SK-N-SH (cell line): ENCODE results near the gene ARTN. TPM values are rescaled to one million over a fixed set of nuclear protein-coding genes. Genes with fewer than 3 reads are reported as not detected.

Source experiments
- CTCF ChIA-PET: fragments of 300-600, 350-600 bp; formaldehyde crosslinking; extraction: SDS; loops from one replicate; lab custom pipeline; 2021; lab: Yijun Ruan, JAX
- POLR2A ChIA-PET: fragments of 350-600 bp; sonication (Branson Sonifier 250); formaldehyde crosslinking; extraction: SDS; loops from one replicate; lab custom pipeline; 2020; ENCODE audit warnings: antibody characterized with exemption, inconsistent platforms; lab: Yijun Ruan, JAX
- DNase-seq: peaks from one replicate; pipeline ENCODE4 v3.0.0; 2012
- H2AFZ ChIP-seq: fragments of 200-600 bp; sonication (generic); 2 replicates; pipeline ENCODE4 v1.8.1; 2016; ENCODE audit warnings: antibody characterized with exemption, mild to moderate bottlenecking, low read depth
- H3F3A ChIP-seq: fragments of 200-600 bp; sonication (generic); replicated peaks from 2 replicates; pipeline ENCODE3; 2016; ENCODE audit warnings: antibody characterized with exemption, mild to moderate bottlenecking; ENCODE audit not compliant: insufficient read depth
- H3K27ac ChIP-seq, 2 experiments: fragments of 200-500 bp in 1 of 2; fragments of 200-600 bp in 1 of 2; sonication (Bioruptor generic) in 1 of 2; sonication (generic), shearing (Covaris generic) in 1 of 2; 2 replicates each; pipeline versions ENCODE4 v1.5.1 to v1.6.1; 2014 to 2016; ENCODE audit warnings: low read depth in 2 of 2, inconsistent platforms in 1 of 2, low read length in 1 of 2, mild to moderate bottlenecking in 1 of 2, mixed read lengths in 1 of 2
- H3K27me3 ChIP-seq: fragments of 200-600 bp; sonication (generic), shearing (Covaris generic); 2 replicates; pipeline ENCODE4 v1.6.1; 2016; ENCODE audit warnings: mixed run types; ENCODE audit not compliant: insufficient read depth
- H3K36me3 ChIP-seq, 2 experiments: fragments of 200-500 bp in 1 of 2; fragments of 200-600 bp in 1 of 2; sonication (Bioruptor generic) in 1 of 2; sonication (generic) in 1 of 2; replicated peaks in 1 of 2; 2 replicates each; pipeline versions ENCODE3 to v1.5.1; 2014 to 2016; ENCODE audit warnings: low read length in 1 of 2, mild to moderate bottlenecking in 1 of 2; ENCODE audit not compliant: insufficient read depth in 2 of 2, control insufficient read depth in 1 of 2
- H3K4me1 ChIP-seq, 2 experiments: fragments of 200-500 bp in 1 of 2; fragments of 200-600 bp in 1 of 2; sonication (Bioruptor generic) in 1 of 2; sonication (generic), shearing (Covaris generic) in 1 of 2; 2 replicates each; pipeline versions ENCODE4 v1.5.1 to v1.6.1; 2014 to 2016; ENCODE audit warnings: low read depth in 1 of 2, low read length in 1 of 2, mixed run types in 1 of 2; ENCODE audit not compliant: insufficient read depth in 2 of 2, control insufficient read depth in 1 of 2
- H3K4me2 ChIP-seq: fragments of 200-600 bp; sonication (generic), shearing (Covaris generic); 2 replicates; pipeline ENCODE4 v1.6.1; 2017; ENCODE audit warnings: mixed run types
- H3K4me3 ChIP-seq, 2 experiments: fragments of 200-500 bp in 1 of 2; fragments of 200-600 bp in 1 of 2; sonication (Bioruptor generic) in 1 of 2; sonication (generic), shearing (Covaris generic) in 1 of 2; 2 replicates each; pipeline versions ENCODE4 v1.5.1 to v1.8.1; 2014 to 2016; ENCODE audit warnings: low read depth in 2 of 2, inconsistent platforms in 1 of 2, low read length in 1 of 2, mild to moderate bottlenecking in 1 of 2, mixed read lengths in 1 of 2, moderate library complexity in 1 of 2
- H3K79me2 ChIP-seq: fragments of 200-600 bp; sonication (generic); 2 replicates; pipeline ENCODE4 v1.8.1; 2017; ENCODE audit warnings: mild to moderate bottlenecking; ENCODE audit not compliant: insufficient read depth
- H3K9ac ChIP-seq: fragments of 200-600 bp; sonication (generic); 2 replicates; pipeline ENCODE4 v1.6.1; 2017; ENCODE audit warnings: mixed run types
- H3K9me2 ChIP-seq: fragments of 200-600 bp; sonication (generic); 2 replicates; pipeline ENCODE4 v1.6.1; 2017; ENCODE audit warnings: mixed run types
- H3K9me3 ChIP-seq: fragments of 200-600 bp; sonication (generic); 2 replicates; pipeline ENCODE4 v1.6.1; 2017; ENCODE audit warnings: mixed run types, mild to moderate bottlenecking, moderate library complexity
- H4K20me1 ChIP-seq: fragments of 200-600 bp; sonication (generic); 2 replicates; pipeline ENCODE4 v1.6.1; 2017; ENCODE audit warnings: mild to moderate bottlenecking, mixed run types; ENCODE audit not compliant: insufficient read depth
- CHD2 ChIP-seq: fragments of 150-350 bp; IDR thresholded peaks from 2 replicates; pipeline ENCODE4 v1.6.1; 2018; ENCODE audit warnings: low read length; ENCODE audit not compliant: partially characterized antibody
- EZH2phosphoT487 ChIP-seq: fragments of 200-600 bp; sonication (generic); IDR thresholded peaks from 2 replicates; pipeline ENCODE4 v1.6.1; 2017; ENCODE audit warnings: low read depth, mixed run types, mild to moderate bottlenecking, antibody characterized with exemption, moderate library complexity, borderline replicate concordance
- FOSL2 ChIP-seq: IDR thresholded peaks from 2 replicates; pipeline ENCODE4 v1.4.0; 2012; ENCODE audit warnings: low read depth, mild to moderate bottlenecking, moderate library complexity, borderline replicate concordance
- FOXJ3 ChIP-seq: sonication (generic); formaldehyde crosslinking; IDR thresholded peaks from 2 replicates; pipeline ENCODE4 v1.5.1; 2020; ENCODE audit warnings: mild to moderate bottlenecking, missing genetic modification reagents
- GABPA ChIP-seq: IDR thresholded peaks from 2 replicates; pipeline ENCODE4 v1.4.0; 2012; ENCODE audit warnings: low read depth, mild to moderate bottlenecking
- GATA2 ChIP-seq: sonication (generic); formaldehyde crosslinking; IDR thresholded peaks from 2 replicates; pipeline ENCODE4 v1.5.0; 2020; ENCODE audit warnings: mild to moderate bottlenecking, missing genetic modification reagents
- JUND ChIP-seq: IDR thresholded peaks from 2 replicates; pipeline ENCODE4 v1.4.0; 2012
- NRF1 ChIP-seq: IDR thresholded peaks from 2 replicates; pipeline ENCODE4 v1.6.1; 2012; ENCODE audit warnings: low read depth, mild to moderate bottlenecking, low read length
- POLR2AphosphoS5 ChIP-seq: IDR thresholded peaks from 2 replicates; pipeline ENCODE4 v1.6.1; 2012; ENCODE audit warnings: low read depth, low read length
- RAD21 ChIP-seq: IDR thresholded peaks from 2 replicates; pipeline ENCODE4 v1.6.1; 2012; ENCODE audit warnings: mild to moderate bottlenecking, low read length
- RCOR1 ChIP-seq: fragments of 150-350 bp; IDR thresholded peaks from 2 replicates; pipeline ENCODE4 v1.6.1; 2017; ENCODE audit warnings: antibody characterized with exemption, low read length
- RFX5 ChIP-seq: IDR thresholded peaks from 2 replicates; pipeline ENCODE4 v1.6.1; 2012; ENCODE audit warnings: mild to moderate bottlenecking, improper control_type of control experiment, low read length
- SMC3 ChIP-seq: IDR thresholded peaks from 2 replicates; pipeline ENCODE4 v1.6.1; 2012; ENCODE audit warnings: low read depth, low read length, improper control_type of control experiment
- TCF12 ChIP-seq: IDR thresholded peaks from 2 replicates; pipeline ENCODE4 v1.4.0; 2012
- TEAD4 ChIP-seq: IDR thresholded peaks from 2 replicates; pipeline ENCODE4 v1.4.0; 2012; ENCODE audit warnings: mild to moderate bottlenecking, borderline replicate concordance; ENCODE audit not compliant: insufficient read depth
- WGBS: methylation state at CpG from one replicate; pipeline ENCODE4 v1.1.6; 2017; ENCODE audit warnings: low lambda C conversion rate; 5-methylcytosine and 5-hydroxymethylcytosine counted together
- polyA plus RNA-seq, 3 experiments: library from polyadenylated mRNA; depleted of rRNA; stranded (reverse); fragments of >200 nt; gene quantifications; 2 replicates each; pipeline ENCODE4 v1.2.3, GENCODE V29; 2012
- TF ChIP-seq, protein P1 (sequence below): fragments of 150-350 bp; IDR thresholded peaks from 2 replicates; pipeline ENCODE4 v1.6.1; 2016; ENCODE audit warnings: mild to moderate bottlenecking, low read depth, low read length
- TF ChIP-seq, protein P2 (sequence below): fragments of 200-600 bp; sonication (generic); IDR thresholded peaks from 2 replicates; pipeline ENCODE4 v1.6.1; 2017; ENCODE audit warnings: antibody characterized with exemption, mild to moderate bottlenecking, moderate library complexity
- TF ChIP-seq, protein P3 (sequence below): fragments of 150-350 bp; IDR thresholded peaks from 2 replicates; pipeline ENCODE4 v1.6.1; 2017; ENCODE audit warnings: antibody characterized with exemption, low read length, low read depth, borderline replicate concordance
- TF ChIP-seq, protein P4 (sequence below): IDR thresholded peaks from 2 replicates; pipeline ENCODE4 v1.6.1; 2012; ENCODE audit warnings: mild to moderate bottlenecking, low read depth, low read length, moderate library complexity

The ARTN gene
- polyA plus RNA-seq, 1 of the 3 experiments (the other 2 are of a cell fraction), result 0.69 TPM

DNA sequence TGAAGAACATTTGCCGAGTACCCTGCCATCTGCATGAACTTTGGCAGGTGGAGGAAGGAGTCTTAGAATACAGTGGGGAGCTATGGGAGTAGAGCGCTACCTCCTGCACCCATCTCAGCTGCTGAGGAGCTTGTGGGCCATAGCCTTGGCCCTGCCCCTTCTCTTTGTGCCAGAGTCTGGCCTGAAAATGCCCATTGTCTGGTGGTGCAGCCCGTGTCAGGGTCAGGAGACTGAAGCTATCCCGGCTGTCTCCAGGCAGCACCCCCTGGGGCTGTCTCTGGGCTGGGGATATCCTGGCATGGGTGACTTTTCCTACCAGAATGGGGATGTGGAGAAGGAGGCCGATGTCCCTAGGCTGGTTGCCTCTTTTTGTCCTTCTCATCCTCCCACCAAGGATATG, 20.4 kb downstream of the ARTN start:
- Histone ChIP-seq H3K4me2 (no peak overlapping the region), H3K27ac (no peak overlapping the region)
- POLR2A ChIA-PET, result no interaction called here
- no peak for TF ChIP-seq RCOR1
- TF ChIP-seq POLR2AphosphoS5, result no peak
- TF ChIP-seq NRF1, result no peak
- TF ChIP-seq, all 33 proteins: peak for 0
- no peak overlapping the region for H3K4me3 ChIP-seq
- 70% methylated on average over 2 of the region's 5 CpGs for WGBS
- CTCF ChIA-PET, result interaction anchor here (1.2 kb wide), 1 partner anchor 38 kb away, joined by 3 read pairs; the partner anchor contains the start of gene CCDC24
- no peaks in the 10 kb centered on the region for H3K9me2 ChIP-seq
- H2AFZ ChIP-seq, result no peak overlapping the region
- DNase-seq, result no peak
- H3F3A ChIP-seq, result no peaks in the 10 kb centered on the region
- no peaks in the 10 kb centered on the region; the same call in 1 of the 2 replicates for H3K79me2 ChIP-seq
- peaks cover 0 to 44% of the 10 kb centered on the region in 2 experiments for H3K36me3 ChIP-seq
- H3K9ac ChIP-seq, result no peak overlapping the region
- peaks cover 0 to 7% of the 10 kb centered on the region in 2 experiments; a peak in 1 of 4 replicates for H3K4me1 ChIP-seq
- no peaks in the 10 kb centered on the region for H3K27me3 ChIP-seq
- H3K9me3 ChIP-seq, result no peaks in the 10 kb centered on the region
- H4K20me1 ChIP-seq, result peaks cover 6% of the 10 kb centered on the region; the same call in 1 of the 2 replicates

DNA sequence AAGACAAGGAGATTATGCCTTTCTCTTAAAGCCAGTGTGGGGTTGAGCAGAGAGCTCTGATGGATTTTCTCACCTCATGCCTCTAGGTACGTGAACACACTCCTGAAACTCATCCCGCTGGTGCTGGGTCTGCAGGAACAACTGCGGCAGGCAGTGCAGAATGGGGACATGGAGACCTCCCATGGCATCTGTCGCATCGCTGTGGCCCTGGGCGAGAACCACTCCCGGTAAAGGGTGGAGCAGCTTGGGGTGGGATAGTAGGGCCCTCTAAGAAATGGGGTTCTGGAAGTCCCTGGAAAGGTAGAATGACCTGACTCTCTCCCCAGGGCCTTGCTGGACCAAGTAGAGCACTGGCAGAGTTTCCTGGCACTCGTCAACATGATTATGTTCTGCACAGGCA, 22.6 kb downstream of the ARTN start:
- peaks cover 6% of the 10 kb centered on the region; the same call in 1 of the 2 replicates for H4K20me1 ChIP-seq
- 97% methylated on average over 4 of the region's 8 CpGs for WGBS
- H3K9me3 ChIP-seq, result no peaks in the 10 kb centered on the region
- CTCF ChIA-PET, result interaction anchor here (1.3 to 2.2 kb wide), 3 partner anchors 9 to 193 kb away, joined by 4 to 8 read pairs (median 4); partner anchors contain the start of gene IPO13
- H3K36me3 ChIP-seq, result peaks cover 3 to 50% of the 10 kb centered on the region in 2 experiments
- H2AFZ ChIP-seq, result no peak overlapping the region
- H3K4me2 ChIP-seq, result no peak overlapping the region
- no peaks in the 10 kb centered on the region; the same call in 1 of the 2 replicates for H3K79me2 ChIP-seq
- no peaks in the 10 kb centered on the region for H3K9me2 ChIP-seq
- H3K4me3 ChIP-seq, result no peak overlapping the region
- peaks cover 0 to 5% of the 10 kb centered on the region in 2 experiments; a peak in 1 of 4 replicates for H3K4me1 ChIP-seq
- H3K9ac ChIP-seq, result no peak overlapping the region
- H3F3A ChIP-seq, result no peaks in the 10 kb centered on the region
- POLR2A ChIA-PET, result no interaction called here
- no peak overlapping the region for H3K27ac ChIP-seq
- H3K27me3 ChIP-seq, result no peaks in the 10 kb centered on the region
- DNase-seq, result no peak
- TF ChIP-seq, protein P1, sequence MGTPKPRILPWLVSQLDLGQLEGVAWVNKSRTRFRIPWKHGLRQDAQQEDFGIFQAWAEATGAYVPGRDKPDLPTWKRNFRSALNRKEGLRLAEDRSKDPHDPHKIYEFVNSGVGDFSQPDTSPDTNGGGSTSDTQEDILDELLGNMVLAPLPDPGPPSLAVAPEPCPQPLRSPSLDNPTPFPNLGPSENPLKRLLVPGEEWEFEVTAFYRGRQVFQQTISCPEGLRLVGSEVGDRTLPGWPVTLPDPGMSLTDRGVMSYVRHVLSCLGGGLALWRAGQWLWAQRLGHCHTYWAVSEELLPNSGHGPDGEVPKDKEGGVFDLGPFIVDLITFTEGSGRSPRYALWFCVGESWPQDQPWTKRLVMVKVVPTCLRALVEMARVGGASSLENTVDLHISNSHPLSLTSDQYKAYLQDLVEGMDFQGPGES, result no peak
- TF ChIP-seq EZH2phosphoT487 (no peak), TEAD4 (no peak), RFX5 (no peak), FOXJ3 (CRISPR knock-in tag) (no peak), SMC3 (no peak), NRF1 (no peak), JUND (no peak), TCF12 (no peak), RCOR1 (no peak), FOSL2 (no peak), CHD2 (no peak), RAD21 (no peak), GABPA (no peak), GATA2 (CRISPR knock-in tag) (no peak)
- TF ChIP-seq, protein P2, sequence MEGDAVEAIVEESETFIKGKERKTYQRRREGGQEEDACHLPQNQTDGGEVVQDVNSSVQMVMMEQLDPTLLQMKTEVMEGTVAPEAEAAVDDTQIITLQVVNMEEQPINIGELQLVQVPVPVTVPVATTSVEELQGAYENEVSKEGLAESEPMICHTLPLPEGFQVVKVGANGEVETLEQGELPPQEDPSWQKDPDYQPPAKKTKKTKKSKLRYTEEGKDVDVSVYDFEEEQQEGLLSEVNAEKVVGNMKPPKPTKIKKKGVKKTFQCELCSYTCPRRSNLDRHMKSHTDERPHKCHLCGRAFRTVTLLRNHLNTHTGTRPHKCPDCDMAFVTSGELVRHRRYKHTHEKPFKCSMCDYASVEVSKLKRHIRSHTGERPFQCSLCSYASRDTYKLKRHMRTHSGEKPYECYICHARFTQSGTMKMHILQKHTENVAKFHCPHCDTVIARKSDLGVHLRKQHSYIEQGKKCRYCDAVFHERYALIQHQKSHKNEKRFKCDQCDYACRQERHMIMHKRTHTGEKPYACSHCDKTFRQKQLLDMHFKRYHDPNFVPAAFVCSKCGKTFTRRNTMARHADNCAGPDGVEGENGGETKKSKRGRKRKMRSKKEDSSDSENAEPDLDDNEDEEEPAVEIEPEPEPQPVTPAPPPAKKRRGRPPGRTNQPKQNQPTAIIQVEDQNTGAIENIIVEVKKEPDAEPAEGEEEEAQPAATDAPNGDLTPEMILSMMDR, result no peak
- TF ChIP-seq, protein P3, sequence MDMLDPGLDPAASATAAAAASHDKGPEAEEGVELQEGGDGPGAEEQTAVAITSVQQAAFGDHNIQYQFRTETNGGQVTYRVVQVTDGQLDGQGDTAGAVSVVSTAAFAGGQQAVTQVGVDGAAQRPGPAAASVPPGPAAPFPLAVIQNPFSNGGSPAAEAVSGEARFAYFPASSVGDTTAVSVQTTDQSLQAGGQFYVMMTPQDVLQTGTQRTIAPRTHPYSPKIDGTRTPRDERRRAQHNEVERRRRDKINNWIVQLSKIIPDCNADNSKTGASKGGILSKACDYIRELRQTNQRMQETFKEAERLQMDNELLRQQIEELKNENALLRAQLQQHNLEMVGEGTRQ, result no peak
- TF ChIP-seq, protein P4, sequence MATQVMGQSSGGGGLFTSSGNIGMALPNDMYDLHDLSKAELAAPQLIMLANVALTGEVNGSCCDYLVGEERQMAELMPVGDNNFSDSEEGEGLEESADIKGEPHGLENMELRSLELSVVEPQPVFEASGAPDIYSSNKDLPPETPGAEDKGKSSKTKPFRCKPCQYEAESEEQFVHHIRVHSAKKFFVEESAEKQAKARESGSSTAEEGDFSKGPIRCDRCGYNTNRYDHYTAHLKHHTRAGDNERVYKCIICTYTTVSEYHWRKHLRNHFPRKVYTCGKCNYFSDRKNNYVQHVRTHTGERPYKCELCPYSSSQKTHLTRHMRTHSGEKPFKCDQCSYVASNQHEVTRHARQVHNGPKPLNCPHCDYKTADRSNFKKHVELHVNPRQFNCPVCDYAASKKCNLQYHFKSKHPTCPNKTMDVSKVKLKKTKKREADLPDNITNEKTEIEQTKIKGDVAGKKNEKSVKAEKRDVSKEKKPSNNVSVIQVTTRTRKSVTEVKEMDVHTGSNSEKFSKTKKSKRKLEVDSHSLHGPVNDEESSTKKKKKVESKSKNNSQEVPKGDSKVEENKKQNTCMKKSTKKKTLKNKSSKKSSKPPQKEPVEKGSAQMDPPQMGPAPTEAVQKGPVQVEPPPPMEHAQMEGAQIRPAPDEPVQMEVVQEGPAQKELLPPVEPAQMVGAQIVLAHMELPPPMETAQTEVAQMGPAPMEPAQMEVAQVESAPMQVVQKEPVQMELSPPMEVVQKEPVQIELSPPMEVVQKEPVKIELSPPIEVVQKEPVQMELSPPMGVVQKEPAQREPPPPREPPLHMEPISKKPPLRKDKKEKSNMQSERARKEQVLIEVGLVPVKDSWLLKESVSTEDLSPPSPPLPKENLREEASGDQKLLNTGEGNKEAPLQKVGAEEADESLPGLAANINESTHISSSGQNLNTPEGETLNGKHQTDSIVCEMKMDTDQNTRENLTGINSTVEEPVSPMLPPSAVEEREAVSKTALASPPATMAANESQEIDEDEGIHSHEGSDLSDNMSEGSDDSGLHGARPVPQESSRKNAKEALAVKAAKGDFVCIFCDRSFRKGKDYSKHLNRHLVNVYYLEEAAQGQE, result no peak
